Tibial nerve (tissue), 4 donors: ENCODE measurements around the gene SUSD4.
"Not testable (repeated sequence)": the region's sequence is repeated elsewhere in the genome, so short reads cannot be mapped to it uniquely, and the experiment has no call there.

ENCODE experiments used
- CTCF ChIP-seq, 5 experiments: fragments of 200-600 bp in 3 of 5; fragments of 450-650 bp in 2 of 5; sonication (generic) in 3 of 5; IDR thresholded peaks; one replicate each; pipeline ENCODE4 v1.5.1; 2016 to 2019; ENCODE audit warnings: antibody characterized with exemption in 5 of 5, mild to moderate bottlenecking in 3 of 5, moderate library complexity in 2 of 5
- EP300 ChIP-seq, 2 donors: sonication (generic); formaldehyde crosslinking; IDR thresholded peaks; one replicate each; pipeline ENCODE4 v1.6.1; 2017; ENCODE audit warnings: antibody characterized with exemption in 2 of 2, mild to moderate bottlenecking in 1 of 2
- POLR2A ChIP-seq, 2 donors: fragments of 450-650 bp; IDR thresholded peaks; one replicate each; pipeline ENCODE4 v1.6.1; 2017; ENCODE audit warnings: antibody characterized with exemption in 2 of 2, mild to moderate bottlenecking in 2 of 2, moderate library complexity in 2 of 2

DNA sequence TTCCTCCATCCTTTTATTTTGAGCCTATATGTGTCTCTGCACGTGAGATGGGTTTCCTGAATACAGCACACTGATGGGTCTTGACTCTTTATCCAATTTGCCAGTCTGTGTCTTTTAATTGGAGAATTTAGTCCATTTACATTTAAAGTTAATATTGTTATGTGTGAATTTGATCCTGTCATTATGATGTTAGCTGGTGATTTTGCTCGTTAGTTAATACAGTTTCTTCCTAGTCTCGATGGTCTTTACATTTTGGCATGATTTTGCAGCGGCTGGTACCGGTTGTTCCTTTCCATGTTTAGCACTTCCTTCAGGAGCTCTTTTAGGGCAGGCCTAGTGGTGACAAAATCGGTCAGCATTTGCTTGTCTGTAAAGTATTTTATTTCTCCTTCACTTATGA lies 35.4 kb upstream of the SUSD4 start:
- not testable (repeated sequence) for TF ChIP-seq CTCF, POLR2A, EP300 (IDR thresholded peaks at IDR 0.05)
